Measurements from ENCODE around the gene MYO1H.
A peak's percentile ranks its signal among the peaks of the same experiment; 100 is the strongest.

- TF ChIP-seq CTCF (IDR thresholded peaks at IDR 0.05) = peak; percentile 82 to 93 (median 84)
- no peak for TF ChIP-seq POLR2A (IDR thresholded peaks at IDR 0.05; ENCODE audit: low read depth)
- TF ChIP-seq POLR2AphosphoS5 (IDR thresholded peaks at IDR 0.05) = no peak
Measured at GRCh38 chr12:109393437-109394345, 46.0 kb downstream of the MYO1H start.
